Measurements from ENCODE around the gene PRRT2. TPM values are rescaled to one million over a fixed set of nuclear protein-coding genes. Genes with fewer than 3 reads are reported as not detected.

Gene PRRT2
- polyA plus RNA-seq, 2 of the 4 experiments (the other 2 are of a cell fraction): 0.25 to 0.44 TPM

GRCh38 chr16:29850998-29851397 is 39.0 kb downstream of the PRRT2 start:
- ATAC-seq: no peak
- 83% methylated on average over 3 of the region's 3 CpGs for WGBS (ENCODE audit: missing lambda C conversion rate)
- Histone ChIP-seq H3K9me3 (no peaks in the 10 kb centered on the region), H3K4me1 (no peaks in the 10 kb centered on the region), H3K4me2 (no peak overlapping the region), H3K4me3 (no peak overlapping the region), H3K27ac (no peak overlapping the region)
- ChIA-PET CTCF (interaction anchor here (0.6 to 26.2 kb wide), 2 partner anchors 33 to 221 kb away, joined by 4 to 568 read pairs; partner anchors contain the start of genes MAZ, MVP, PAGR1 and PRRT2), POLR2A (interaction anchor here (1.1 kb wide), 1 partner anchor 43 kb away, joined by 3 read pairs; no protein-coding TSS in a partner anchor)
- TF ChIP-seq REST (IDR thresholded peaks at IDR 0.05) (no peak), FOXS1 (CRISPR knock-in tag; IDR thresholded peaks at IDR 0.05) (no peak), SREBF2 (IDR thresholded peaks at IDR 0.05) (no peak), MAX (IDR thresholded peaks at IDR 0.05) (no peak), E2F6 (IDR thresholded peaks at IDR 0.05; ENCODE audit: borderline replicate concordance, low read depth) (no peak), RFX5 (IDR thresholded peaks at IDR 0.05) (no peak), HEYL (CRISPR knock-in tag; IDR thresholded peaks at IDR 0.05) (no peak), POLR2A (IDR thresholded peaks at IDR 0.05; ENCODE audit: low read length) (no peak)
- no peak for DNase-seq (ENCODE audit: low read depth in 1 of 2, low spot score in 1 of 2)
- FAIRE-seq: no peak

GRCh38 chr16:29852654-29853053 is 40.7 kb downstream of the PRRT2 start:
- TF ChIP-seq USF2 (IDR thresholded peaks at IDR 0.05): 0 out of 2 replicates have a peak, but pooled peaks have one; percentile 8
- TF ChIP-seq PHF8 (IDR thresholded peaks at IDR 0.05; ENCODE audit: borderline replicate concordance, low read depth): no peak
- TF ChIP-seq MAFK (IDR thresholded peaks at IDR 0.05; ENCODE audit: partially characterized antibody): no peak
- no peak for TF ChIP-seq ESRRA (IDR thresholded peaks at IDR 0.05; ENCODE audit: borderline replicate concordance, low read length)
- TF ChIP-seq NR3C1 (IDR thresholded peaks at IDR 0.05): no peak
- TF ChIP-seq CHD4 (IDR thresholded peaks at IDR 0.05; ENCODE audit: borderline replicate concordance): no peak
- ChIA-PET CTCF (interaction anchor here (0.7 to 26.2 kb wide), 7 partner anchors 10 to 179 kb away, joined by 3 to 568 read pairs (median 5); partner anchors contain the start of genes CDIPT, MAZ, MVP and PAGR1), POLR2A (no interaction called here)
- H3K4me2 ChIP-seq: no peak overlapping the region
- 92% methylated on average over 7 of the region's 7 CpGs for whole genome bisulfite sequencing (ENCODE audit: missing lambda C conversion rate)
- ATAC-seq (no peak), FAIRE-seq (no peak), DNase-seq (ENCODE audit: low read depth in 1 of 2, low spot score in 1 of 2) (no peak)
- no peak overlapping the region for H3K27ac ChIP-seq
- no peaks in the 10 kb centered on the region for H3K4me1 ChIP-seq
- no peaks in the 10 kb centered on the region for H3K9me3 ChIP-seq
- H3K4me3 ChIP-seq: no peak overlapping the region

GRCh38 chr16:29854520-29855100 is 42.6 kb downstream of the PRRT2 start:
- FAIRE-seq: no peak
- ChIA-PET CTCF (interaction anchor here (0.7 to 26.2 kb wide), 9 partner anchors 8 to 176 kb away, joined by 3 to 568 read pairs (median 3); partner anchors contain the start of genes CDIPT, MAZ, MVP and PAGR1), POLR2A (interaction anchor here (1.1 kb wide), 1 partner anchor 90 kb away, joined by 4 read pairs; no protein-coding TSS in a partner anchor)
- ATAC-seq: peak; percentile 47 to 52; a peak in 4 of 6 replicates
- TF ChIP-seq RARB (CRISPR knock-in tag; IDR thresholded peaks at IDR 0.05): no peak
- TF ChIP-seq REST (IDR thresholded peaks at IDR 0.05): no peak
- no peak for TF ChIP-seq CBX8 (IDR thresholded peaks at IDR 0.05)
- no peak for TF ChIP-seq CEBPB (IDR thresholded peaks at IDR 0.05)
- TF ChIP-seq HEYL (CRISPR knock-in tag; IDR thresholded peaks at IDR 0.05): no peak
- TF ChIP-seq KDM5A (IDR thresholded peaks at IDR 0.05): no peak
- TF ChIP-seq SREBF2 (IDR thresholded peaks at IDR 0.05): no peak
- TF ChIP-seq CHD4 (IDR thresholded peaks at IDR 0.05; ENCODE audit: borderline replicate concordance): no peak
- H3K4me1 ChIP-seq: no peaks in the 10 kb centered on the region
- no peak overlapping the region for H3K4me3 ChIP-seq
- WGBS (ENCODE audit: missing lambda C conversion rate): 86% methylated on average over 5 of the region's 5 CpGs
- H3K9me3 ChIP-seq: no peaks in the 10 kb centered on the region
- DNase-seq (ENCODE audit: low read depth in 1 of 2, low spot score in 1 of 2): no peak
- H3K4me2 ChIP-seq: no peak overlapping the region
- no peak overlapping the region for H3K27ac ChIP-seq
